Retinal pigment epithelial cell (primary cell): ENCODE measurements around the gene KCTD6.

Experiments
- DNase-seq: peaks from one replicate; pipeline ENCODE4 v3.0.0-alpha.2; 2010; ENCODE audit warnings: low read depth
- H3K4me3 ChIP-seq: 2 replicates; pipeline ENCODE4 v1.5.1; 2011; ENCODE audit warnings: mild to moderate bottlenecking, low read length, control low read depth, moderate library complexity
- TF ChIP-seq, protein P1 (sequence below): conservative IDR thresholded peaks from 2 replicates; pipeline ENCODE4 v1.5.1; 2011; ENCODE audit warnings: low read depth, low read length, control low read depth, inconsistent platforms

KCTD6 gene

DNA sequence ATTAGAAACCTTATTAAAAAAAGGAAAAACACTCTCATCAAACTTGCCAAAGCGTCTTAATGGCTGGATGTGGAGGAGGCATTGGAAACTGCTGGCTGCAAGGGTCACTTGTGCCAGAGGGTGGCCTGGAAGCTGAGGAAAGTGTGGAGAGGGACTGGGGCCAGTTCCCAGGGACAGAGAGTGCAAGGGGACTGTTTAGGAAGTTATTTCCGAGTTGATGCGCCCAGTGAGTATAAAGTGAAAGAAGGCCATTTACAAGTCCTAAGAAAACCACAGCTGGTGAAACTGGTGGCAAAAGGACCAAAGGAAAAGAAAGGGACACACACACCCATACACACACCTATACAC, 7.2 kb upstream of the KCTD6 start:
- no peak for DNase-seq
- TF ChIP-seq, protein P1, sequence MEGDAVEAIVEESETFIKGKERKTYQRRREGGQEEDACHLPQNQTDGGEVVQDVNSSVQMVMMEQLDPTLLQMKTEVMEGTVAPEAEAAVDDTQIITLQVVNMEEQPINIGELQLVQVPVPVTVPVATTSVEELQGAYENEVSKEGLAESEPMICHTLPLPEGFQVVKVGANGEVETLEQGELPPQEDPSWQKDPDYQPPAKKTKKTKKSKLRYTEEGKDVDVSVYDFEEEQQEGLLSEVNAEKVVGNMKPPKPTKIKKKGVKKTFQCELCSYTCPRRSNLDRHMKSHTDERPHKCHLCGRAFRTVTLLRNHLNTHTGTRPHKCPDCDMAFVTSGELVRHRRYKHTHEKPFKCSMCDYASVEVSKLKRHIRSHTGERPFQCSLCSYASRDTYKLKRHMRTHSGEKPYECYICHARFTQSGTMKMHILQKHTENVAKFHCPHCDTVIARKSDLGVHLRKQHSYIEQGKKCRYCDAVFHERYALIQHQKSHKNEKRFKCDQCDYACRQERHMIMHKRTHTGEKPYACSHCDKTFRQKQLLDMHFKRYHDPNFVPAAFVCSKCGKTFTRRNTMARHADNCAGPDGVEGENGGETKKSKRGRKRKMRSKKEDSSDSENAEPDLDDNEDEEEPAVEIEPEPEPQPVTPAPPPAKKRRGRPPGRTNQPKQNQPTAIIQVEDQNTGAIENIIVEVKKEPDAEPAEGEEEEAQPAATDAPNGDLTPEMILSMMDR: no peak
- no peak overlapping the region for H3K4me3 ChIP-seq

DNA sequence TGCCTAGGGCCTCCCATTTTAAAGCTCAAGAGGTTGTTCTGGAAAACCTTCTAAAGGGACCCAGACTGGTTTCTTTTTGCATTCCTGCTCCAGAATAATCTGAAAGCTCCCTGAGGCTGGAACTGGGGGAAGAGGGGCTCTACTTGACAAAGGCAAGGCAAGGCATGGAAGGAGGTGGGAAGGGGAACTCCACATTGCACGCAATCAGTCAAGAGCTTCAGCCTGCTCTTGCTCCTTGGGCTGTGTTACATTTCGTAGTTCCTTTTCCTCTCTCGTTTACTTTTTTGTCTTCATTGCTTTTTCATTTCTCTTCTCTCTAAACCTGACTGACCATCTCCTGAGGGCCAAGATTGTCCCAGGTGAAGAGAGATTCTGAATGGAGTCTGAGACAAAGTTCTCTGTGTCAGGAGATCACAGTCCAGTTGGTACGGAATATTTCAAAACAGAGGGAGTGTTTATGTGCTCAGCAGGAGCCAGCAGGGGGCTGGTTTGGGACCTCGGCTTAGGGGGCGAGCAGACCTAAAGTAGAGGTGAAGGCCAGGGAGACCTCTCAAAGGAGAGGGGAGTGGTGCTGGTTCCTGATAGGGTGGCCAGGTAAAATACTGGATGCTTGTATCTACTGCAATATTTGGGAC, 6.0 kb upstream of the KCTD6 start:
- TF ChIP-seq, protein P1: no peak
- DNase-seq: no peak
- H3K4me3 ChIP-seq: no peak overlapping the region

DNA sequence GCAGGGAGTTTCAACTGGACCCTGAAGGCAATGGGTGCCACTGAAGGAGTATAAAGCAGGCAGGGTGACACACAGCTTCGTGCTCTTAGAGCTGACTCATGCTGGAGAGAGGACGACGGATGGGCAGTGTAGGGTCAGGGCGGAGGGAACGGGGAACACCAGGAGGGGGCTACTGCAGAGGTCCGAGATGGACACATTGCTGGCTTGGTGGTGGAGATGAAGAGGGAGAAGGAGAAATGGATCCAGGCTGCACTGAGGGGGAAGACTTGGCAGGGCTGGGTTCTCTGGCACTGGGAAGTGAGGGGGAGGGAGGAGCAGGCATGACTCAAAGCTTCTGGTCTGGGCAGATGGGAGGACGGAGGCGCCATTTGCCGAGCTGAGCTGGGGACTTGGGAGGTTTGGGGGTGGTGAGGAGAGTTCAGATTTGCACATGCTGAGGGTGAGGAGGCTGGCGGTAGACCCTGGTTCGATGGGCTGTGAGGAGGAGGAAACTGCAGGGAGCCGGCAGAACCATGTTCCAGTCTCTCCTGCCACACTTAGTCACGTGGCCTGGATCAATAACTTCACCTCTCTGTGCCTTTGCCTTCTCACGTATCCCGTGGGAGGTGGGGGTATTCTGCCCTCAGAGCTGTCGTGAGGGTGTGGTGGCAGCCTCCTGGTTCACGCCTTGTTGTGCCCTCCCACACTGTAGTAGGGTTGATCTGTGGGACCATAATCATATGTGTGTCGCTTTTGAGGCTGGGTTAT, 4.6 kb upstream of the KCTD6 start:
- DNase-seq: no peak
- TF ChIP-seq, protein P1: no peak
- H3K4me3 ChIP-seq: no peak overlapping the region

DNA sequence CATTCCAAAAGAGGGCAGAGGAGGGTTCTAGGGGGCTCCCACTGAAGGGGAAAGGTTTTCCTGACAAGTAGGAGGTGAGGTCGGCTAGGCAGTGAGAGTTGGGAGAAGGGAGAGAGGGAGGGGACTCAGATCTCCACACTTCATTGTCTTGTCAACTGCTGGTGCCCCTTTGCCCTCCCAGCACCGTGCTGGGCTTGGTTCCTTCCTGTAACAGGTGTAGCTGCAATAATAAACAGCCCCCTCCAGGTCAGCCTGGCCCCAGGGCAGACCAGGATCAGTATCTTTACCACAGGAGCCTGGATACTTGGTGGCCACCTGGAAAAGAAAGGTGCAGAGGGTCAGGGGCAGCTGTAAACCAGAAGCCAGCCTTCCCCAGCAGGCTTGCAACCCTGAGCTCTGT, 2.9 kb upstream of the KCTD6 start:
- no peak for DNase-seq
- H3K4me3 ChIP-seq: no peak overlapping the region
- TF ChIP-seq, protein P1: no peak

DNA sequence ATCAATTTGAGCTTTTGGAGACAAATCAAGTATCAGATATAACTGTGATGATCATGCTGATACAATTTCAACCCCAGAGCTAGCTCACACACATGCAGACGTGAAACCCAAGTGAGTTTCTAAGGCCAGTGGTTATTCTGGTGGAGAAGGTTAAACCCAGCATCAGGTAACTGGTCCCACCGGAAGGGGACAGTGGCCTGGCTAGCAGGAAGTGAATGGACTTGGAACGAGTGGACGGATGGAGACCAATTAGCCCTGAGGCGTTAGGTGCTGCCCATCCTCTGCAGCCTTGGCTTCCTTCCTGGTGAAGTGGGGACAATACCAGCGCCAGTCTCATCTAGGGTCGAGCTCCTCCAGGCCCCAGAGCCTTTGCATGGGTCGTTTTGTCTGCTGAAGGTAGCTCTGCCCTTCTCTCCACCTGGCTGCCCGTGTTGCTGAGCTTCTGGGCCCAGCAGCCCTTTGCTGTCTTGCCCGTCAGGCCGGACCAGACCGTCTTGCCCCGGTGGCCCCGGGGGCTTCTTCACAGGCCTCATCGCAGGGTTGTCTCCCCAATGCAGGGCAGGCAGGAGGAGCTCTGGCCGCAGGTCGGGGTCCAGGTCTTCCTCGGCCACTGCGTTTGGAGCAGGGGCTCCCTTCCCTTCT, 915 bp upstream of the KCTD6 start:
- peak overlapping the region; percentile 49 for H3K4me3 ChIP-seq
- TF ChIP-seq, protein P1: no peak
- no peak for DNase-seq

DNA sequence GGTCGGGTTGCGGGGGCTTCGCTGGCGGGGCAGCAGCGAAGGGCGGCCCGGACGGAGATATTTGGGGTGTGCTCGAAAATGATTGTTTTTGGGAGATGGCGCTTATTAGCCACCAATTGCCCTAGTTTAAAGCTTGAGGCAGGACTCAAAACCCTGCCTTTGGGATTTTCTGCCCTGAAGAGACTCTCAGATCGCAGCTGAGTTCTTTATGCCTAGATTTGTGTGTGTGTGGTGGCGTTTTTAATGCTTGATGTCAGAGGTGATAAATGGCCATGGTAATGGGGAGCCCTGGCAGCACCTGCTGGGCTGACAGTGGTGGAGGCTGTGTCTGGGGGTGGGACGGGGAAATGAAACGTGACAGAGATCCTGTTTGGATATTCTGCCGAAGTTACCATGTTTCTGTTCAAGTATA, 604 bp downstream of the KCTD6 start:
- H3K4me3 ChIP-seq: peak overlapping the region; percentile 83

More for the DNA sequence above, 604 bp downstream of the KCTD6 start:
- DNase-seq: no peak
- TF ChIP-seq, protein P1: no peak
